Measurements from ENCODE around the gene KCNN2. TPM values are rescaled to one million over a fixed set of nuclear protein-coding genes. Genes with fewer than 3 reads are reported as not detected.

The KCNN2 gene
- total and polyA plus RNA-seq, 2 experiments from 2014 or later: not detected

- Histone ChIP-seq H3K9ac (no peak overlapping the region), H3K9me3 (ENCODE audit: low read depth) (no peaks in the 10 kb centered on the region), H3K4me2 (ENCODE audit: unreplicated experiment) (no peak overlapping the region), H3K27ac (no peak overlapping the region), H3F3A (ENCODE audit: insufficient read depth) (no peaks in the 10 kb centered on the region), H3K27me3 (replicated peaks; ENCODE audit: insufficient read depth) (no peaks in the 10 kb centered on the region), H3K4me1 (ENCODE audit: insufficient read depth) (no peaks in the 10 kb centered on the region), H3K36me3 (ENCODE audit: low read depth) (no peaks in the 10 kb centered on the region), H3K9me2 (ENCODE audit: insufficient read depth) (no peaks in the 10 kb centered on the region), H2AFZ (no peak overlapping the region), H3K4me3 (no peak overlapping the region), H4K20me1 (ENCODE audit: insufficient read depth) (no peaks in the 10 kb centered on the region), H3K79me2 (ENCODE audit: insufficient read depth) (no peaks in the 10 kb centered on the region)
- no peak for DNase-seq
- 20 to 21% methylated on average over 5 of the region's 5 CpGs for WGBS, 2 experiments (ENCODE audit: low coverage in 1 of 2, low lambda C conversion rate in 2 of 2, missing lambda C conversion rate in 2 of 2)
- in situ Hi-C loops (cut with MboI): no loop called here
- TF ChIP-seq EZH2 (IDR thresholded peaks at IDR 0.05; ENCODE audit: insufficient read depth, poor library complexity, severe bottlenecking): no peak
- no peak for TF ChIP-seq EZH2phosphoT487 (IDR thresholded peaks at IDR 0.05; ENCODE audit: insufficient read depth, low read depth)
Measured at GRCh38 chr5:114467171-114467570, 105.3 kb downstream of the KCNN2 start.

GRCh38 chr5:114467729-114468128 lies 105.9 kb downstream of the KCNN2 start:
- 9 to 15% methylated on average over 3 of the region's 3 CpGs for WGBS, 2 experiments (ENCODE audit: low coverage in 1 of 2, low lambda C conversion rate in 2 of 2, missing lambda C conversion rate in 2 of 2)
- H3K4me1 ChIP-seq (ENCODE audit: insufficient read depth): no peaks in the 10 kb centered on the region
- no peaks in the 10 kb centered on the region for H3K9me2 ChIP-seq (ENCODE audit: insufficient read depth)
- no peak overlapping the region for H3K4me2 ChIP-seq (ENCODE audit: unreplicated experiment)
- TF ChIP-seq EZH2 (IDR thresholded peaks at IDR 0.05; ENCODE audit: insufficient read depth, poor library complexity, severe bottlenecking) (no peak), EZH2phosphoT487 (IDR thresholded peaks at IDR 0.05; ENCODE audit: insufficient read depth, low read depth) (no peak)
- H3K9me3 ChIP-seq (ENCODE audit: low read depth): no peaks in the 10 kb centered on the region
- no peak for DNase-seq
- in situ Hi-C loops (cut with MboI): no loop called here
- no peak overlapping the region for H2AFZ ChIP-seq
- no peaks in the 10 kb centered on the region for H3F3A ChIP-seq (ENCODE audit: insufficient read depth)
- no peak overlapping the region for H3K27ac ChIP-seq
- no peak overlapping the region for H3K4me3 ChIP-seq
- H3K79me2 ChIP-seq (ENCODE audit: insufficient read depth): no peaks in the 10 kb centered on the region
- H3K27me3 ChIP-seq (replicated peaks; ENCODE audit: insufficient read depth): no peaks in the 10 kb centered on the region
- H3K9ac ChIP-seq: no peak overlapping the region
- H4K20me1 ChIP-seq (ENCODE audit: insufficient read depth): no peaks in the 10 kb centered on the region
- no peaks in the 10 kb centered on the region for H3K36me3 ChIP-seq (ENCODE audit: low read depth)

DNA sequence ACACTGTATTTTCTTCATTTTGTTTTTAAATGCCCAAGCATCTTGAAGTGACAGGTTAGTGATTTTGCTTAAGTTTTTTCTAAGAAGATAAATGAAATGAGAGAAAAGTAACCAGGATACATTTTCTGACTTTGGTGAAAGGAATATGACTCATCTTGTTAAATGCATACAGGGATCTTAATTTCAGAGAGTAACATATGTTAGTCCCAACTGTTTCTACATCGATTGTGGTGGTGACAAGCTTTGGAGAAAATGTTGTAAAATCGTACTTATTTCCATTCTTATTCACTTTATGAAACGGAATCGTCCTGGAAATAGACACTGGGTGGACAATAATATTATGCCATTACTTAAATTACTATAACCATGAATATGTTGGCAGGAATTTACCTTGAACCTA lies 107.5 kb downstream of the KCNN2 start:
- H3K9me3 ChIP-seq (ENCODE audit: low read depth): no peaks in the 10 kb centered on the region
- H4K20me1 ChIP-seq (ENCODE audit: insufficient read depth): no peaks in the 10 kb centered on the region
- in situ Hi-C loops (cut with MboI): no loop called here
- no peaks in the 10 kb centered on the region for H3F3A ChIP-seq (ENCODE audit: insufficient read depth)
- H3K4me3 ChIP-seq: no peak overlapping the region
- no peak overlapping the region for H3K27ac ChIP-seq
- no peaks in the 10 kb centered on the region for H3K27me3 ChIP-seq (replicated peaks; ENCODE audit: insufficient read depth)
- no peaks in the 10 kb centered on the region for H3K79me2 ChIP-seq (ENCODE audit: insufficient read depth)
- H2AFZ ChIP-seq: no peak overlapping the region
- H3K4me1 ChIP-seq (ENCODE audit: insufficient read depth): no peaks in the 10 kb centered on the region
- DNase-seq: no peak
- no peak overlapping the region for H3K9ac ChIP-seq
- no peak for TF ChIP-seq EZH2phosphoT487 (IDR thresholded peaks at IDR 0.05; ENCODE audit: insufficient read depth, low read depth)
- TF ChIP-seq EZH2 (IDR thresholded peaks at IDR 0.05; ENCODE audit: insufficient read depth, poor library complexity, severe bottlenecking): no peak
- no peaks in the 10 kb centered on the region for H3K9me2 ChIP-seq (ENCODE audit: insufficient read depth)
- H3K4me2 ChIP-seq (ENCODE audit: unreplicated experiment): no peak overlapping the region
- 18 to 22% methylated on average over 4 of the region's 4 CpGs for WGBS, 2 experiments (ENCODE audit: low coverage in 1 of 2, low lambda C conversion rate in 2 of 2, missing lambda C conversion rate in 2 of 2)
- H3K36me3 ChIP-seq (ENCODE audit: low read depth): no peaks in the 10 kb centered on the region

DNA sequence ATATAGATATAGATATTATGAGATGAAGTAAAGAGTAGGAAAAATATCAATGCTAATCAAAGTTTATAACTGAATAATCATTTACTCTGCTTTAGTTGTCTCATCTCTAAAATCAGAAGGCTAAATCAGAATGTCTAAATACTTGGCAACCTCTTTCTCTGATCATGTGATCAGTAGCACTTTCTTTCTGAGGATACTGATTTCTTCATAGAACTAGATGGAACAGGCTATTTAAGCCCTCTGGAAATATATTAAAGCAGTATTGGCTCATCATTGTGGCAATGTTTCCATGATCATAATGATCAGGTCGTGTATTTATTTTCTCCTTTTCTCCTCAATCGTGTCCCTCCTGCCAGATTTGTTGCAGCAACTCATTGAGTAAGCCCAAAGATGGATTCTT lies 109.7 kb downstream of the KCNN2 start:
- DNase-seq: no peak
- 4 to 15% methylated on average over 2 of the region's 2 CpGs for WGBS, 2 experiments (ENCODE audit: low coverage in 1 of 2, low lambda C conversion rate in 2 of 2, missing lambda C conversion rate in 2 of 2)
- H3F3A ChIP-seq (ENCODE audit: insufficient read depth): no peaks in the 10 kb centered on the region
- no peak overlapping the region for H3K9ac ChIP-seq
- H2AFZ ChIP-seq: no peak overlapping the region
- H3K27me3 ChIP-seq (replicated peaks; ENCODE audit: insufficient read depth): no peaks in the 10 kb centered on the region
- in situ Hi-C loops (cut with MboI): no loop called here
- H3K36me3 ChIP-seq (ENCODE audit: low read depth): no peaks in the 10 kb centered on the region
- no peaks in the 10 kb centered on the region for H4K20me1 ChIP-seq (ENCODE audit: insufficient read depth)
- H3K9me2 ChIP-seq (ENCODE audit: insufficient read depth): no peaks in the 10 kb centered on the region
- H3K4me1 ChIP-seq (ENCODE audit: insufficient read depth): no peaks in the 10 kb centered on the region
- H3K9me3 ChIP-seq (ENCODE audit: low read depth): no peaks in the 10 kb centered on the region
- no peak overlapping the region for H3K27ac ChIP-seq
- no peaks in the 10 kb centered on the region for H3K79me2 ChIP-seq (ENCODE audit: insufficient read depth)
- no peak overlapping the region for H3K4me3 ChIP-seq
- TF ChIP-seq EZH2phosphoT487 (IDR thresholded peaks at IDR 0.05; ENCODE audit: insufficient read depth, low read depth): no peak
- no peak for TF ChIP-seq EZH2 (IDR thresholded peaks at IDR 0.05; ENCODE audit: insufficient read depth, poor library complexity, severe bottlenecking)
- H3K4me2 ChIP-seq (ENCODE audit: unreplicated experiment): no peak overlapping the region

DNA sequence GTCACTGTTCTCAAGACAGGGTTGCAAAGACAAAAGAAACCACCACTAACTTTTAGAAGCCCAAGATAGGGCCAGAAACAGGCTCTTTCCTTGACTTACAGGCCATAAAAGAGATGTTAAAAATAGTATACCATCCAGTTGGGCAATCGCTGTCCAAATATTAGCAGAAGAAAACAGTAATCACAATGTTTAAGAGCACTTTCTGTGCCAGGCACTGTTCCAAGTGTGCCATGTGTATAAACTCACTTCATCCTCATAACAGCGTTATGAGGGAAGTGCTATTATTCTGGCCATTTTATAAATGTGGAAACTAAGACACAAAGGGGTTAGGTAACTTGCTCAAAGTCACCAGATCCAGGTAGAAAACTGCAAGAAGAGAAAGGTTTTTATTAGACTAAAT lies 111.7 kb downstream of the KCNN2 start:
- Histone ChIP-seq H3K27me3 (replicated peaks; ENCODE audit: insufficient read depth) (no peaks in the 10 kb centered on the region), H3F3A (ENCODE audit: insufficient read depth) (no peaks in the 10 kb centered on the region), H3K9me3 (ENCODE audit: low read depth) (no peaks in the 10 kb centered on the region), H3K9me2 (ENCODE audit: insufficient read depth) (no peaks in the 10 kb centered on the region), H3K9ac (no peak overlapping the region), H3K79me2 (ENCODE audit: insufficient read depth) (no peaks in the 10 kb centered on the region), H3K4me2 (ENCODE audit: unreplicated experiment) (no peak overlapping the region), H2AFZ (no peak overlapping the region), H4K20me1 (ENCODE audit: insufficient read depth) (no peaks in the 10 kb centered on the region), H3K27ac (no peak overlapping the region), H3K4me3 (no peak overlapping the region), H3K36me3 (ENCODE audit: low read depth) (no peaks in the 10 kb centered on the region), H3K4me1 (ENCODE audit: insufficient read depth) (no peaks in the 10 kb centered on the region)
- no peak for DNase-seq
- WGBS, 2 experiments (ENCODE audit: low coverage in 1 of 2, low lambda C conversion rate in 2 of 2, missing lambda C conversion rate in 2 of 2): 12 to 17% methylated on average over 2 of the region's 2 CpGs
- in situ Hi-C loops (cut with MboI): no loop called here
- TF ChIP-seq EZH2phosphoT487 (IDR thresholded peaks at IDR 0.05; ENCODE audit: insufficient read depth, low read depth): no peak
- TF ChIP-seq EZH2 (IDR thresholded peaks at IDR 0.05; ENCODE audit: insufficient read depth, poor library complexity, severe bottlenecking): no peak

Data from GM23248 (cell line).